Measurements from ENCODE around the gene OOSP1. TPM values are rescaled to one million over a fixed set of nuclear protein-coding genes. Genes with fewer than 3 reads are reported as not detected.

The OOSP1 gene
- total RNA-seq, 1 donor from 2014 or later, result not detected

GRCh38 chr11:59957094-59957493, 18.9 kb downstream of the OOSP1 start:
- no peaks in the 10 kb centered on the region for H3K9me3 Mint-ChIP-seq (ENCODE audit: unreplicated experiment)

GRCh38 chr11:59960502-59961381, 22.5 kb downstream of the OOSP1 start:
- H3K4me1 Mint-ChIP-seq (ENCODE audit: unreplicated experiment), result no peaks in the 10 kb centered on the region
- no peaks in the 10 kb centered on the region for H3K27me3 Mint-ChIP-seq (ENCODE audit: unreplicated experiment)
- no peak overlapping the region for H3K27ac Mint-ChIP-seq (ENCODE audit: unreplicated experiment)
- DNase-seq (ENCODE audit: extremely low spot score, unreplicated experiment), result no peak
- H3K36me3 Mint-ChIP-seq (ENCODE audit: unreplicated experiment), result no peaks in the 10 kb centered on the region
- TF ChIP-seq CTCF (IDR thresholded peaks at IDR 0.05), result no peak
- H3K9me3 Mint-ChIP-seq (ENCODE audit: unreplicated experiment), result no peaks in the 10 kb centered on the region
- H3K4me3 Mint-ChIP-seq (ENCODE audit: unreplicated experiment), result no peak overlapping the region

More at GRCh38 chr11:59957094-59957493, 18.9 kb downstream of the OOSP1 start:
- H3K27me3 Mint-ChIP-seq (ENCODE audit: unreplicated experiment), result no peaks in the 10 kb centered on the region
- H3K4me3 Mint-ChIP-seq (ENCODE audit: unreplicated experiment), result no peak overlapping the region
- H3K27ac Mint-ChIP-seq (ENCODE audit: unreplicated experiment), result no peak overlapping the region
- no peaks in the 10 kb centered on the region for H3K36me3 Mint-ChIP-seq (ENCODE audit: unreplicated experiment)
- no peak for DNase-seq (ENCODE audit: extremely low spot score, unreplicated experiment)
- no peak for TF ChIP-seq CTCF (IDR thresholded peaks at IDR 0.05)
- no peaks in the 10 kb centered on the region for H3K4me1 Mint-ChIP-seq (ENCODE audit: unreplicated experiment)

- H3K9me3 Mint-ChIP-seq (ENCODE audit: unreplicated experiment), result no peaks in the 10 kb centered on the region
- H3K36me3 Mint-ChIP-seq (ENCODE audit: unreplicated experiment), result no peaks in the 10 kb centered on the region
- H3K27ac Mint-ChIP-seq (ENCODE audit: unreplicated experiment), result no peak overlapping the region
- no peak overlapping the region for H3K4me3 Mint-ChIP-seq (ENCODE audit: unreplicated experiment)
- DNase-seq (ENCODE audit: extremely low spot score, unreplicated experiment), result no peak
- no peaks in the 10 kb centered on the region for H3K4me1 Mint-ChIP-seq (ENCODE audit: unreplicated experiment)
- no peaks in the 10 kb centered on the region for H3K27me3 Mint-ChIP-seq (ENCODE audit: unreplicated experiment)
- no peak for TF ChIP-seq CTCF (IDR thresholded peaks at IDR 0.05)
Measured at GRCh38 chr11:59962107-59962482, 23.9 kb downstream of the OOSP1 start.

- TF ChIP-seq CTCF (IDR thresholded peaks at IDR 0.05), result no peak
- no peak within 1 kb of the TSS for H3K4me3 Mint-ChIP-seq (ENCODE audit: unreplicated experiment)
- no peaks in the 10 kb centered on the region for H3K4me1 Mint-ChIP-seq (ENCODE audit: unreplicated experiment)
- no peak within 1 kb of the TSS for H3K27ac Mint-ChIP-seq (ENCODE audit: unreplicated experiment)
- no peaks in the 10 kb centered on the region for H3K36me3 Mint-ChIP-seq (ENCODE audit: unreplicated experiment)
- H3K27me3 Mint-ChIP-seq (ENCODE audit: unreplicated experiment), result no peaks in the 10 kb centered on the region
- H3K9me3 Mint-ChIP-seq (ENCODE audit: unreplicated experiment), result no peaks in the 10 kb centered on the region
- DNase-seq (ENCODE audit: extremely low spot score, unreplicated experiment), result no peak
Measured at GRCh38 chr11:59963733-59964132, 25.5 kb downstream of the OOSP1 start, which contains the start of gene OOSP4A. OOSP4A (plus strand) TSS chr11:59964033; CDS start chr11:59964033, 0 bp downstream.

- no peak for DNase-seq (ENCODE audit: extremely low spot score, unreplicated experiment)
- H3K36me3 Mint-ChIP-seq (ENCODE audit: unreplicated experiment), result no peaks in the 10 kb centered on the region
- no peak overlapping the region for H3K4me3 Mint-ChIP-seq (ENCODE audit: unreplicated experiment)
- H3K4me1 Mint-ChIP-seq (ENCODE audit: unreplicated experiment), result no peaks in the 10 kb centered on the region
- no peaks in the 10 kb centered on the region for H3K27me3 Mint-ChIP-seq (ENCODE audit: unreplicated experiment)
- H3K9me3 Mint-ChIP-seq (ENCODE audit: unreplicated experiment), result no peaks in the 10 kb centered on the region
- no peak for TF ChIP-seq CTCF (IDR thresholded peaks at IDR 0.05)
- H3K27ac Mint-ChIP-seq (ENCODE audit: unreplicated experiment), result no peak overlapping the region
Measured at GRCh38 chr11:59965424-59965823, 27.2 kb downstream of the OOSP1 start.
